MCF 10A (cell line): ENCODE results near the gene FANCC. TPM values are rescaled to one million over a fixed set of nuclear protein-coding genes. Genes with fewer than 3 reads are reported as not detected.

ENCODE experiments used
- BruUV-seq: library from RNA; stranded (reverse); fragments of 400-500 nt; replicated peaks from 2 replicates; lab custom pipeline; 2021; lab: Mats Ljungman, UMichigan
- CTCF ChIA-PET: fragments of 300-600 bp; sonication (Branson Sonifier 250); formaldehyde crosslinking; extraction: SDS; loops from one replicate; lab custom pipeline; 2021; ENCODE audit warnings: antibody characterized with exemption, inconsistent platforms; lab: Yijun Ruan, JAX
- POLR2A ChIA-PET: fragments of 300-600, 350-650 bp; sonication (Branson Sonifier 250); formaldehyde crosslinking; extraction: SDS; loops from one replicate; lab custom pipeline; 2020; ENCODE audit warnings: antibody characterized with exemption, inconsistent platforms; lab: Yijun Ruan, JAX
- DNase-seq: peaks from one replicate; pipeline ENCODE4 v3.0.0-alpha.2; 2018; ENCODE audit not compliant: unreplicated experiment
- H3K27ac Mint-ChIP-seq: one replicate; pipeline ENCODE4 v1.8.0; 2022; ENCODE audit warnings: mild to moderate bottlenecking, low read depth, mixed read lengths; ENCODE audit not compliant: unreplicated experiment
- H3K27me3 Mint-ChIP-seq: one replicate; pipeline ENCODE4 v1.8.0; 2022; ENCODE audit warnings: mixed read lengths; ENCODE audit not compliant: insufficient read depth, unreplicated experiment
- H3K36me3 Mint-ChIP-seq: one replicate; pipeline ENCODE4 v1.8.0; 2022; ENCODE audit warnings: mild to moderate bottlenecking, moderate library complexity, mixed read lengths; ENCODE audit not compliant: insufficient read depth, unreplicated experiment
- H3K4me1 Mint-ChIP-seq: one replicate; pipeline ENCODE4 v1.8.0; 2022; ENCODE audit warnings: mixed read lengths; ENCODE audit not compliant: insufficient read depth, unreplicated experiment
- H3K4me3 Mint-ChIP-seq: one replicate; pipeline ENCODE4 v1.8.0; 2022; ENCODE audit warnings: mild to moderate bottlenecking, moderate library complexity, mixed read lengths; ENCODE audit not compliant: unreplicated experiment
- H3K9me3 Mint-ChIP-seq: one replicate; pipeline ENCODE4 v1.8.0; 2022; ENCODE audit warnings: mixed read lengths; ENCODE audit not compliant: unreplicated experiment
- CTCF ChIP-seq: fragments of 200-600 bp; IDR thresholded peaks from one replicate; pipeline ENCODE4 v1.8.0; 2022; ENCODE audit warnings: antibody characterized with exemption, mild to moderate bottlenecking; ENCODE audit not compliant: unreplicated experiment
- intact Hi-C: fragments of 100-400 bp; cut with micrococcal nuclease; formaldehyde crosslinking; loops from 2 replicates; pipeline ENCODE4 v1.14.1; 2022
- total RNA-seq: library from RNA; stranded (reverse); gene quantifications from 2 replicates; pipeline ENCODE4 v1.2.3, GENCODE V29; 2022

FANCC gene
- total RNA-seq, 1 experiment from 2014 or later = 12.1 TPM

GRCh38 chr9:95165004-95165403 is 152.5 kb downstream of the FANCC start:
- intact Hi-C loops = no loop called here
- Mint-ChIP-seq H3K4me3 (no peak overlapping the region), H3K4me1 (peaks cover 8% of the 10 kb centered on the region), H3K27ac (no peak overlapping the region), H3K36me3 (peaks cover 7% of the 10 kb centered on the region), H3K27me3 (no peaks in the 10 kb centered on the region), H3K9me3 (no peaks in the 10 kb centered on the region)
- CTCF ChIA-PET = no interaction called here
- BruUV-seq = no TSS peak
- no peak for DNase-seq
- POLR2A ChIA-PET = no interaction called here
- TF ChIP-seq CTCF = no peak

- intact Hi-C loops = no loop called here
- Mint-ChIP-seq H3K27ac (no peak overlapping the region), H3K36me3 (peaks cover 5% of the 10 kb centered on the region), H3K4me1 (peaks cover 12% of the 10 kb centered on the region), H3K4me3 (no peak overlapping the region), H3K9me3 (no peaks in the 10 kb centered on the region), H3K27me3 (no peaks in the 10 kb centered on the region)
- POLR2A ChIA-PET = interaction anchor here (0.7 to 3.2 kb wide), 3 partner anchors 10 to 21 kb away, joined by 3 to 9 read pairs (median 4); no protein-coding TSS in a partner anchor
- peak; percentile 69 for DNase-seq
- no peak for TF ChIP-seq CTCF
- no TSS peak for BruUV-seq
- CTCF ChIA-PET = interaction anchor here (1.1 to 1.9 kb wide), 4 partner anchors 10 to 476 kb away, joined by 3 to 11 read pairs (median 4); no protein-coding TSS in a partner anchor
These were observed 159.9 kb downstream of the FANCC start for GRCh38 chr9:95157481-95158151.

- H3K4me1 Mint-ChIP-seq = peaks cover 12% of the 10 kb centered on the region
- no peak for DNase-seq
- H3K36me3 Mint-ChIP-seq = peaks cover 5% of the 10 kb centered on the region
- no peak overlapping the region for H3K27ac Mint-ChIP-seq
- no peaks in the 10 kb centered on the region for H3K9me3 Mint-ChIP-seq
- BruUV-seq = no TSS peak
- ChIA-PET CTCF (interaction anchor here (0.6 to 1.9 kb wide), 4 partner anchors 12 to 475 kb away, joined by 4 to 11 read pairs (median 4); no protein-coding TSS in a partner anchor), POLR2A (interaction anchor here (1.5 to 3.2 kb wide), 2 partner anchors 12 to 19 kb away, joined by 4 to 9 read pairs; no protein-coding TSS in a partner anchor)
- no peaks in the 10 kb centered on the region for H3K27me3 Mint-ChIP-seq
- intact Hi-C loops = no loop called here
- TF ChIP-seq CTCF = no peak
- H3K4me3 Mint-ChIP-seq = no peak overlapping the region
These were observed 161.4 kb downstream of the FANCC start for GRCh38 chr9:95156074-95156473.

- Mint-ChIP-seq H3K9me3 (no peaks in the 10 kb centered on the region), H3K4me3 (no peak overlapping the region), H3K4me1 (peaks cover 12% of the 10 kb centered on the region), H3K27me3 (no peaks in the 10 kb centered on the region), H3K27ac (no peak overlapping the region), H3K36me3 (peaks cover 5% of the 10 kb centered on the region)
- ChIA-PET POLR2A (interaction anchor here (0.6 kb wide), 1 partner anchor 20 kb away, joined by 5 read pairs; no protein-coding TSS in a partner anchor), CTCF (interaction anchor here (0.5 to 0.6 kb wide), 3 partner anchors 25 to 552 kb away, joined by 3 read pairs; no protein-coding TSS in a partner anchor)
- intact Hi-C loops = no loop called here
- TF ChIP-seq CTCF = no peak
- DNase-seq = no peak
- BruUV-seq = no TSS peak
These were observed 162.3 kb downstream of the FANCC start for GRCh38 chr9:95155220-95155619.
